ENCODE results near the gene TBX18.

Gene TBX18

DNA sequence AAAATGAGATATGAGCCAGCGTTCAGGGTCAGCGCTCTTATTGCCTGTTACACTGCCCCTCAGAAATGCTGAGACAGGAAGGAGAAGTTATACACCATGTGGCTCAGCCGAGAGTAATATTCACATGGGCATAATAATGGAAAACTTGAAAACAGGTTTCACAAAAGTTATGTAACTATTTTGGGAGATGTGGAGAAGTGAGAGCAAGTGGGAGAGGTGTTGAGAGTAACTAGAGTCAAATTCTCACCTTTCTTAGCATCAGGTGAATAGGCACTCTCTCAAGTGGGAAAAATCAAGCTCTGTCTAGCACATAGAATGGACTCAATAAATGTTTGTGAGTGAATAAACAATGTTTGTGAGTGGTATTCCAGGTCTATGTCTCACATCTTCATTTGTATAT is 94.5 kb downstream of the TBX18 start:
- no peak for DNase-seq

DNA sequence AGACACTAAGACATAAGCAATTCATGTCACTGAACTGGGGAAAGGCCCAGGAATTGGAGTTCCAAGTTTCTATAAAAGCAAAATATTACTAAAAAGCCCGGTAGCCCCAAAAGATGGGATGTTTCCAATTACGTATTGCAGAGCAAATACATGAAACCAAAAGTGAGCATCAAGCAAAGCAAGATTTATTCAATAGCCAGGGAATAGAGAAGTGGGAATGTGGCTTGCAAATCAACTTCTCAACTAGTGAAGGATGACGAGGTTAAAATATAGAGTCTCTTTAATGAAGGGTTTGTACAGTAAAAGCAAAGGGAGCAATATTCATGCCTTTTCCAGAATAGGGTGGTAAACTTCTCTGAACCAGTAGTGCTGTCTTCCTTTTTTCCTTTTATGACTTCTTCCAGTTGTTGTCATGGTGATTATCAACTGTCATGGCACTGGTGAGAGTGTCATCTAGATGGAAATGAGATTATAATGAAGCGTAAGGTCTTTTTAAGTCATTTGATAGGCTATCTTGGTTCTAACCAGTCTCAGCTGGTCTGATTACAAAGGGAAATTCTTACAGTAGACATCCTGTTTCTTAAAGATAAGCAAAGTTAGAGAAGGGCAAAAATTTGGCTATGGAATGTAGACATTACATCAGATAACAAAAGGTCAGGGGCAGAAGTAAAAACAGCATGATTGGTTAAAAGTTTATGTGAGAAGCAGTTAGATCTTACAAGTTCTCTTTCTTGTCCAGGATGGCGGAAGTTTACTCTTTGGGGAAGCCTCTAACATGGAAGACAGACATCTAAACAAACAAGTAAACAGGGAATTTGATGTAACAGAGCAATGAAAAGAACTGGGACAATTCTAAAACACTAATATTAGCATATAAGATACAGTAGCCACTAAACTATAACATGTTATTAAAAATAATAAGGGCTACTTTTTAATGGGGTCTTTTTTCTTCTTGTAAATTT is 96.9 kb downstream of the TBX18 start:
- DNase-seq: no peak

DNA sequence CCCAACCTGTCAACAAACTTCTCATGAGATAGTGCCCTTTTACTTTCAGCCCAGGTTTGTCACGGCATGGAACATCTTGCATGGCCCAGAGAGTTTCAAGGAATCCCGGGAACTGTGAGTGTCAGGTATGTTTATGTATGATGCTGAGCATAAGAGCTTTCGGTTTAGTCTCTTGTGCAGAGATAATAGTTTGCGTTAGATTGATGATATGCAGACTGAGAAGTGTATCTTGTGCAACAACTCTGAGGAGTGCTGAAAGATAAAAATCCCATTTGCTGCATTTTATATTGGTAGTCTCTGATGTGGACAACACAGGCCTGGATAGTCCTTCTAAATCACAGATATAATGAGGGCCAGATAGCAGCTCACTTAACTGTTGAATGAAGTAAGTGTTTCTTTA is 99.0 kb downstream of the TBX18 start:
- no peak for DNase-seq

DNA sequence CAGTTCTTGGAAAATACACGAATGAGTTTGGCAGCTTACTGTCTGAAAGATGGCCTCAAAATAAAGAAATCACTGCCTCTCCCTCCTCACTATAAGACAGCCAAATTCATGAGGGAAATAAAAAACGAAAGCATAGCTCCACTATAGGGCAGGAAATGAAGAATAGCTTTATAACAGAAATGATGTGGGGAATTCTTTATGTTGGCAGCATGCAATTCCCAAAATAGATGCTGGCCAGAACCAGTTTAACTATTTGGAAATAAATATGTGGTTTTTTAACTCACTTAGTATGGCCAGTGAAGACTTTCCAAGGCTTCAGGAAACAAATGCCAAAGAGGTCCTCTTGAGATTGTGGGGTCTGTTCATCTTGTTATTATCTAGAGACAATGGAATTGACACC is 100.5 kb downstream of the TBX18 start:
- DNase-seq: no peak

DNA sequence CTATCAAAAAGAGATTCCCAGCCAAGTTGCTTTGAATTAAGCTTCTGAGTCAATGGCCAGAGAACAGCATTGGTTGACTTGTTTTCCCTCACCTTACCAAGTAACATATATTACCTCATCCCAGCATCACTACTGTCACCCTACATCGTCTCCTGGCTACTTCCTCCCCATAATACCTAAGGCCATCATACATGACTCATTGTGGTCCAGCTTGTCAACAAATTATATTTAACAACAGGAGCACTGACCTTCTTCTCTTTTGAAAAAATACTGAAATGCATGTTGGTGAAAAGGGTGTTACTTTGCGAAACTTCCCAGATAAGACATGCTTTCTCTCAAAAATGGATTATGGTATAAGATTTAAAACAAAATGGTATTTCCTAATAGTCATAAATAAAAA is 106.9 kb downstream of the TBX18 start:
- no peak for DNase-seq

DNA sequence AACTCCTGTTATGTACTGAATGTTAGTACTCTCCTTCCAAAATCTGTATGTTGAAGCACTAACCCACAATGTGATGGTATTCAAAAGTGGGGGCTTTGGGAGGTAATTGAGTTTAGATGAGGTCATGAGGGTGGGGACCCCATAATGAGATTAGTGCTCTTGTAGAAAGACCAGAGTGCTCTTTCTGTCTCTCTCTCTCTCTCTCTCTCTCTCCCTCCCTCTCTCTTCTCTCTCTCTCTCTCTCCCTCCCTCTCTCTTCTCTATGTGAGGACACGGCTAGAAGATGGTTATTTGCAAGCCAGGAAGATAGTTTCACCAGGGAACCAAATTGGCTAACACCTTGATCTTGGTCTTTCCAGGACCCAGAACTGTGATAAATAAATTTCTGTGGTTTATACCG is 107.4 kb downstream of the TBX18 start:
- DNase-seq: no peak

DNA sequence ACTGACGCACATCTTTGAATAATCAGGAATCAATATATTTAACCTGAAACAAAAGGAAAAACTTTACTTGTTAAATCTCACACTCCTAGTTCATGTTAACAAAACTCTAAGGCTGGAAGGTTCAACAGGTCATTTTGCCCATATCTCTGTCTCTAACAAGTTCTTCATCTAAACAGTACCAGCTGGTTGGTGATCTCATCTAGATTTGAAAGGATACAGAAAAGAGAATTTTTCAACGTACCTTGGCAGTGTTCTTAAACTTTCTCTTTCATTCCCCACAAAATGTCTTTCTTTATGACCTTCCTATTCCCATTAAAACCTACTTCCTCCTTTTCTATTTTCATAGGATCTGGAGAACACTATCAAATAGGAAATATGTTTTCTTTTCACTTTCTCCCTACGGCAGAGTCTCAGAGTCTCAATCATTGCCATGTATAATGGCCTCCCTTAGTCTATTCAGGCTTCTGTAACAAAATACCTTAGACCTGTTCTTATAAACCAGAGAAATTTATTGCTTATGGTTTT is 111.3 kb downstream of the TBX18 start:
- DNase-seq: no peak

DNA sequence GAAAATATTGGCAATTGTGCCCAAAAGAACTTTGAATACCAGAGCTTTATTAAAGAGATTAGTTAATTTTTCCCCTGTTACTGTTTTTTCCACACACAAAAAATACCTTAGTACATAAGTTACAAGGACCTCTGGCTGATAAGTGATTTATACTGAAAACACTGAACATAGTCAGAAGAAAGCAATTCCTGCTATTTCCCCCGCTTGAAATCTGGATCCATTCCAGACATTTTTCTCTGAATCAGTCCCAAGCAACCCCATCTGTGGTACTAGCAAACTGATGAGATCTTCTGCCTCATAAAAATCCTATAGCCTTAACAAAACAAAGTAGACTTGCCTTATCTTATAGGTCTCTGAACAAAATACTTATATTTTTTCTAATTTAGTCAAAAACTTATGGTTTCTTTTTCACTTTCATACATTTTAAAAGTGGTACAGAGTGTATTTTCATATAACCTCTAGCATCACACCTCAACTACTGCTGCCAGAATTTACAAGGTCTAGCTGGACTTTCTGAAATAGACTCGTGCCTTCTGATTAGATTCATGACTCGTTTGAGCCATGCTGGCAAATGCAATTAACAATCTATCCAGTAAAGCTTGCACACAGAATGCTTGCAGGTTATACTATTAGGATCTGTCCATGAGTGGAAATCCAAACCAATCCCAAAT is 111.9 kb downstream of the TBX18 start:
- no peak for DNase-seq

DNA sequence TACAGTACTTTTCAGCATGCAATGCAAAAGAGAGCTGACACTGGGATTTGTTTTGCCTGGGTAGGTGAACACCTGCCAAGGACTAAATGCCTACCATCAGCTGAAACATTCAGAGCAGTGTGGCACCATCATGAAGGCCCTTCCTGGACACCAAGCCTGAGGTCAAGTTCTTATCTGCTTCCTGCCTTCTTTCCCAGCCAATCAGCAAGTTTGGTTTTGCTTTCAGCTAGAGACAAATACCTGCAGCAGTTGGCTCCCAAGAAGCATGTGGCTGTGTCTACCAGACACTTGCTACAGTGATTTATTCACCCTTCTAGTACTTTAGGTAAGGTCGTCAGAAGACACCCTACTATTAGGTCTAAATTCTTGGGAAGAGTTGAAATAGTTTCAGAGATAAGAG is 112.8 kb downstream of the TBX18 start:
- DNase-seq: no peak

DNA sequence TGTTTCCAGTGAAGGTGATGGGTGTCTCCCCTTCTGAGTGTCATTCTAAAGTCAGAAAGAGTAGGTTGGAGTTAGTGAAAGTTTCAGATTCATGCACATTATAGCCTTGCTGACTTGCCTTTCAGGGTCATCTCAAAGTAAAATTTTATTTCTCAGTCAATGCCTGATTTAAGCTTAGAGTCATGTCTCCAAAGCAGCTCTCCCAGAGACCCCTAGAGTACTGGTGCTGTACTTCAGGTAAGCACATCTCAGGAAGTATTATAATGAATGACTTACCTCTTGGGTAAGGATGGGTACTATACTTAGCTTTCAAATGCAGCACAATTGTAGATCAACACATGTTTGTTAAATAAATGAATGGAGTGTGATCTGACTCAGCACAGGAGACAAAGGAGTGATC is 116.0 kb downstream of the TBX18 start:
- DNase-seq: no peak

DNA sequence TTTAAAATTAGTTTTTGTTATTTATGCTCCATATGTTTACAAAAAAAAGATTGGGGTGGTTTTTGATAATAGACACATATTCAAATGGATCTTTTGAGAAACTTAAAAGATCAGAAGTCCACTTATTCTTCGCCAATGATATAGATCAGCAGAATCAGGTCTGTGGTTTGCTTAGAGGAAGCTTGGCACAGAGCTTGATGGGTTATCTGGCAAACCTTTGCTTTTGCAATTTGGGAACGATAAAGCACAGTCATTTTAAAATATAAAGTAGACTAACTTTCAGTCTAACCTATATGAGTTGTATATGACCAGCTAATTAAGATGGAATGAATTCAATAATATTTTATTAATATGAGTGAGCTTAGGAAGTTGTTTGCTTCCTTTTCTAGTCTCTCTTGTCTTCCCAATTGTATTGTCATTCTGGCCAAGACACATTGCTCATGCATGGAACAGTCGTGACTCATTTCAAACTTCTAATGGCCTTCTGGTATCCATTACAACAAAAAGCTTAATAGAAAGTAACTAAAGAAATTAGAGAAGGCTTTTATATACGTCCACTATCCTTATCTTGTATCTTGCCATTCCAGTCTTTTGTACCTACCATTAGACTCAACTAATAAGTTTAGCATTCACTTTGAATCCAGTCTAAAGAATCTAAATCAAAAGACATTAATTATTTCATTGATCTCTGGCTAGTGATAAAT is 118.7 kb downstream of the TBX18 start:
- no peak for DNase-seq

DNA sequence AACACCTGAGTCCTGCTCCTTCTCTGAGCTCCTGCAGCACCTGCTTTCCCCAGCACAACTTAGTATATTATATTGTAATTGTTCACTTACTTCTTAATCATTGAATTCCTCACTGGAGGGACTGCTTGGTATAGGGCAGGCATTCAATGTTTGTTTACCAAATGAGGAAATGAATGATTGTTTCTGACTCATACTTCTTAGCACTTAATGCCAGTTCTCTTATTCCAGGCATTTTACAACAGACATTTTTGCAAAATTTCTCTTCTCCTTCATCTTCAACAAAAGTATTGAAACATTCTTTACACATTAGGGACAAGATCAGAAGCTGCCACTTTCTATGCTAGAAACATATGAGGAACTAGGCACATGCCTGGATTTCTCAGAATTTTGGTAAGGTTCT is 119.4 kb downstream of the TBX18 start:
- no peak for DNase-seq

DNA sequence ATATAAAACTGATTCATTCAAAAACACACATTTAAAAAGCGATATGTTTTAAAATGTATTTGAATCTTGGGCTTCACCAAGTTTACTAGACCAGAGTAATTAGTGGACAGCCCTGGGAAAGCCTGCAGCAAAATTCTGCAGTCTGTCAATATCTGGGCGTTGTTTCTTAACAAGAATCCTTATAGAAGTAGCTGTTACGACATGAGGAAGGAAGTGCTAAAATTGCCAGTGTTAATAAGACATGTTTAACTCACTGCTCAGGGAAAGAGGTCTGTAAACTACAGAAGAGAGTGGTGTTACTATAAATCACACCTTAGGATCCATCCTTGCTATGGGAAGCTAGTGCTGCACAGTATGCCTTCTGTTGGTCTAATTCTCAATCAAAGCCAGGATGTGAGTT is 120.6 kb downstream of the TBX18 start:
- no peak for DNase-seq

DNA sequence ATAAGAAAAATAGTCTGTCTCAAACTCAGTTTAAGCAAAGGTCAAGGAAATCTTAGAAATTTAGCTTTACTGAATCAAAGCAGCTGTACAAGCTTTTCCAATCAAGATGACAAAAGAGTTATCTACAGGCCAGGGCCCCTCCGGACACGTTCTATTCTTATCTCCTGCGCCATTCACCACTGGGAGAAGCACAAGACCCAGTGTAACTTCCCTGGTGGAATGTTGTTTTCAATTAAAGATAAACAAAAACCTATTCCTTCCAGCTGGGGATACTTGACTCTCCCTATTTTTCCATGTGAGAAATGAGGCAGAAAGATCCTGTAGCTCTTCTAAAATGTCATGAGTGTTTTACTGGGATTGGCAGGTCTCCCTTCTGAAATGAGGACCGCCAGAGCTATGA is 123.3 kb downstream of the TBX18 start:
- no peak for DNase-seq

DNA sequence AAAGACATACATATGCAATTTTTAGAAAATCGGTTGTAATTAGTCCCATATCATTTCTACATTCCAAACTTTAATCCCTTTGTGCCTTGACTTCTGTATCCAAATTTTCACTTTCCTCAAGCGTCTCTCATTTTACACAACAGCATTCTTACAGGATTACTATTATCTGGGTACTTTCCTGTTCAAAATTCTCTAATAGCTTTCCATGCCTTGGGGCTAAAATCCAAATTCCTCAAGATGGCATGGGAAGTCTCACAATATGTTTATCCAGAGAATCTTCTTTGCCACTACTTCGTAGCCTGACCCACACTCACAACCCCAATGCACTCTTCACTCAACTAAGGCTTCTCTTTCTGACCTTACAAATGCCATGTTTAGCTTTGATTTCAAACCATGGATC is 125.0 kb downstream of the TBX18 start:
- no peak for DNase-seq

DNA sequence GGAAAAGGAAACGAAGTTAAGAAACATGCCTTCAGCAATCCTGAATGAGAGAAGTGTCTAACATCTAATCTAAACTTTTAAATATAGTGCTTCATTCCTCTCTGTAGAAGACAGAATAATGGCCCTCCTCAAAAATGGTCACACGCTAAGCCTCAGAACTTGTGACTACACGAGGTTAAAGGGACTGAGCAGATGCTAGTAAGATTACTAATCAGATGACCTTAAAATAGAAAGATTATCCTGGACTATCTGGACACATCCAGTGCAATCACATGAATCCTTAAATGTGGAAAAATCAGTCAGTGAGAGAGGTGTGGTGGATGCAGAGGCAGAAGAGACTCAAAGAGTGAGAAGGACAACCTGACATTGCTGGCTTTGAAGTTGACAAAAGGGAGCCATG is 126.1 kb downstream of the TBX18 start:
- DNase-seq: no peak
